GM20000 (cell line): Measurements from ENCODE around the gene MAN1A1.

Experiments used
- DNase-seq: peaks from one replicate; pipeline ENCODE4 v3.0.0; 2012; ENCODE audit warnings: low spot score
- CTCF ChIP-seq: IDR thresholded peaks from 2 replicates; pipeline ENCODE4 v1.5.1; 2012; ENCODE audit warnings: mild to moderate bottlenecking, control low read depth; ENCODE audit errors: extremely low read depth, missing control alignments

The MAN1A1 gene

DNA sequence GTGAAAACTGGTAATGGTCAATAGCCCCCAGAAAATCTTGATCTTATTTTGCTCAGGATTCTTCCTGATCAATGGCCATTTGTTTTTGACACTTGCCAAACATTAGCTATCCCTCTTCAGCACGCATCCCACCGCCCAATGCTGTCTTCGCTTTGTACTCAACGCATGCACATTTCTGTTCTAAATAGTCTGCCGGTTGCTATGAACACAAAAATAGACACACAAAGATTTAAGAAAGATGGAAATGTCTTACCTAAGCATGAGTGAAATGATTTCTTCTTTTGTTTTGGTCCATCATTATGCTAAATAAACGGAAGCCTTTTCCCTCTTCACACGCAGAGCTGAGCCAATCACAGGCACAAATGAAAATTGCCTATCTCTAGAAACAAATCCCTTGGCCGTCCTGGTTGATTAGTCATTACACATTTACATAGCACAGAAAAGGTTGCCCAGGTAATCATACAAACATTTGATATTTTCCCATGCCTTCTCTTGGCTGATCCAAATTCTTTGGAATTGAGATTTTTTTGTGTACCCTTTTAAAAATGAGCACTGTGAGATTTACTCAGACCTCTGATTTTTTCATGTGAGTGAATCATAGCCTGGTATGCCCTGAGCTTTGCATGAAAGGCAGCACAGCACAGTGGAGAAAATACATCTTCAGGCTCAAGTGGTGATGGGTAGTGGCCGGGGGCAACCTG lies 200.6 kb downstream of the MAN1A1 start:
- no peak for TF ChIP-seq CTCF
- no peak for DNase-seq

DNA sequence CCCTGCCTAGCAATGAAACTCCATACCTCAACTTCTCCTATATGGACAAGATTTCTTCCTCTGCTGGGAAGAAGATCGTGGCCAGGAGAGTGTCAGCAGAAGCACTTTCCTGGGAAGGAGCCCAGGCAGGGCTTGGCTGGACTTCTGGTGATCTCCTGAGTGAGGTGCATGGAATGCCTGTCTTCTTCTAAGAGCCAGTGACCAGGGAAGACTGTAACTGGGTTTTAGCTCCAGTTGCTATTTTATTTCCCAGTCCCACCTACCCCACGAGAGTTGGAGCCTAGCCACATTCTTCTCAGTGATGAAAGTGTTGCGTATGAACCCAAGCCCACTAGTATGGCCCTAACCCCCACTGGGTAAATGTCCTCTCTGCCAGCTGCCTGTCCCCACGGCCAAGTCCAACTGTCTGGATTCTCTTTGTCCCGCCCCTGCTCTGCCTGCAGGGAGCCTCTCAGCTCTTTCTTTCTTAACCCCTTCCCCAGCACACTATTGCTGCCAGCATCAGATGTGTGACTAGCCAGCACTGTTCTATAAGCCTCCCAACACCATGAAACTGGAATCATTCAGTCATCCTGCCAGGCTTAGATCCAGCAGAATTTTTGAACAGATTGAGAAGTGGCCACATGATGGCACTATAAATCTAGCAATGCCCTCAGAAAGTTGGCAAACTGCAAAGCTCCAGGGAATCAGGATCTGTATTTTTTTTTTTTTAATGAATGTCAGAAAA lies 201.3 kb downstream of the MAN1A1 start:
- peak; percentile 64 for TF ChIP-seq CTCF
- DNase-seq: peak; percentile 52

- TF ChIP-seq CTCF: no peak
- peak; percentile 63 for DNase-seq
Observed at GRCh38 chr6:119147101-119148053, 202.2 kb downstream of the MAN1A1 start.

GRCh38 chr6:119145111-119145510 lies 204.4 kb downstream of the MAN1A1 start:
- DNase-seq: no peak
- no peak for TF ChIP-seq CTCF

DNA sequence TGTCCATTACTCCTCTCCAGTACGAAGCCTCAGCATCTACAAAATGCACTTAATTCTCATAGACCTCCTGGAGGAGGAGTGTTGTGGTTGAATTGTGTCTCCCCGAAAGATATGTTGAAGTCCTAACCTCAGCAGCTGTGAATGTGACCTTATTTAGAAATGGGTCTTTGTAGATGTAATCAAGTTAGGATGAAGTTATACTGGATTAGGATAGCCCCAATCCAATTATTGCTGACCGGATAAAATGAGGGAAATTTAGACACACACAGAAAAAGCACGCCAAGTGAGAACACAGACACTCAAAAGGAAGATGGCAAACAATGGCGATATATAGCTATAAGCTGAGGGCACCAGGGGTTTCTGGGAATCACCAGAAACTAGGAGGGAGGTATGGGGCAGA lies 206.9 kb downstream of the MAN1A1 start:
- TF ChIP-seq CTCF: no peak
- DNase-seq: no peak

- TF ChIP-seq CTCF: no peak
- no peak for DNase-seq
Observed at GRCh38 chr6:119142041-119142440, 207.5 kb downstream of the MAN1A1 start.
